ENCODE results near the gene TRIM10.

The TRIM10 gene

DNA sequence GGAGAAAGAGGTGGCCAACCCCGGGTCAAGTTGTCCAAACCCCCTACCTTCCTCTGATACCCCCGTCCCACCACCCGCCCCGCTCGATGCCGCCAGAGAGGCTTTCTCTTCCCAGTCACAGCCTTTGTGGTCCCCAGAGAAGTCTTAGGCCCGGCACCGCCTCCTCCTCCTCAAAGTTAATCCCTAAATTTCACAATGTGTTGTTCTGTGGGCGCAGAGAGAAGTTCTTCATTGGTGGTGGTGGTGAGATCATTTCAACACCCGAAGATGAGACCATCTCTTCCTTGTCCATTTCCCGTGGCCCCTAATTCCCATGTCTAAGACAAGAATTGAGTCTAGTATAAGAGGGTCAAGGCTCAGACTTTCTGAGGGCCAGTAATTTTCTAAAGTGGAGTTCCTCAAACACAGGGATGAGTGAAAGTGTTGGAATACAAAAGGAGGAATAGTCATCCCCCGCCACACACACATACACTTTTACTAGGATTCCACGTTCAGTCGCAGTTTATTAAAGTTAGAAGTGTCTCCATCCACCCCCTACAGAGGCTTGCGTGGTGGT is 58.5 kb downstream of the TRIM10 start:
- TF ChIP-seq ZNF169 (tag by site-specific recombination; IDR thresholded peaks at IDR 0.05) (no peak), ZNF404 (tag by site-specific recombination; IDR thresholded peaks at IDR 0.05) (no peak), ZEB2 (tag by site-specific recombination; IDR thresholded peaks at IDR 0.05) (no peak), ZNF530 (tag by site-specific recombination; IDR thresholded peaks at IDR 0.05; ENCODE audit: low read depth) (no peak), FEZF1 (tag by site-specific recombination; IDR thresholded peaks at IDR 0.05) (no peak), SCRT1 (tag by site-specific recombination; IDR thresholded peaks at IDR 0.05; ENCODE audit: borderline replicate concordance) (no peak), ZBTB20 (tag by site-specific recombination; IDR thresholded peaks at IDR 0.05) (peak; percentile 11; the same call in 1 of the 2 replicates), ZNF501 (tag by site-specific recombination; IDR thresholded peaks at IDR 0.05) (no peak), ZNF324 (tag by site-specific recombination; IDR thresholded peaks at IDR 0.05) (no peak; the same call in 1 of the 2 replicates), ZNF629 (tag by site-specific recombination; IDR thresholded peaks at IDR 0.05) (no peak), ZNF114 (tag by site-specific recombination; IDR thresholded peaks at IDR 0.05) (no peak), ZBTB48 (tag by site-specific recombination; IDR thresholded peaks at IDR 0.05) (0 out of 2 replicates have a peak, but pooled peaks have one; percentile 41), ZNF24 (tag by site-specific recombination; IDR thresholded peaks at IDR 0.05) (no peak), SETDB1 (IDR thresholded peaks at IDR 0.05; ENCODE audit: insufficient read length, low read length) (no peak), ZNF677 (tag by site-specific recombination; IDR thresholded peaks at IDR 0.05) (no peak), ZNF623 (tag by site-specific recombination; IDR thresholded peaks at IDR 0.05) (0 out of 2 replicates have a peak, but pooled peaks have one; percentile 3), SCRT2 (tag by site-specific recombination; IDR thresholded peaks at IDR 0.05) (no peak), BCL11A (tag by site-specific recombination; IDR thresholded peaks at IDR 0.05; ENCODE audit: low read depth) (no peak), ZNF112 (tag by site-specific recombination; IDR thresholded peaks at IDR 0.05) (no peak), ZFHX2 (tag by site-specific recombination; conservative IDR thresholded peaks at IDR 0.05) (0 out of 2 replicates have a peak, but pooled peaks have one; percentile 20), PRDM1 (tag by site-specific recombination; IDR thresholded peaks at IDR 0.05) (no peak), ZNF366 (tag by site-specific recombination; conservative IDR thresholded peaks at IDR 0.05) (no peak), ZNF10 (tag by site-specific recombination; IDR thresholded peaks at IDR 0.05) (0 out of 2 replicates have a peak, but pooled peaks have one; percentile 29), ZNF311 (tag by site-specific recombination; IDR thresholded peaks at IDR 0.05; ENCODE audit: borderline replicate concordance) (no peak), ZNF223 (tag by site-specific recombination; IDR thresholded peaks at IDR 0.05) (no peak), ZBTB8A (tag by site-specific recombination; IDR thresholded peaks at IDR 0.05) (no peak), ZNF776 (tag by site-specific recombination; IDR thresholded peaks at IDR 0.05; ENCODE audit: borderline replicate concordance) (no peak)
- TF ChIP-seq, protein P1, sequence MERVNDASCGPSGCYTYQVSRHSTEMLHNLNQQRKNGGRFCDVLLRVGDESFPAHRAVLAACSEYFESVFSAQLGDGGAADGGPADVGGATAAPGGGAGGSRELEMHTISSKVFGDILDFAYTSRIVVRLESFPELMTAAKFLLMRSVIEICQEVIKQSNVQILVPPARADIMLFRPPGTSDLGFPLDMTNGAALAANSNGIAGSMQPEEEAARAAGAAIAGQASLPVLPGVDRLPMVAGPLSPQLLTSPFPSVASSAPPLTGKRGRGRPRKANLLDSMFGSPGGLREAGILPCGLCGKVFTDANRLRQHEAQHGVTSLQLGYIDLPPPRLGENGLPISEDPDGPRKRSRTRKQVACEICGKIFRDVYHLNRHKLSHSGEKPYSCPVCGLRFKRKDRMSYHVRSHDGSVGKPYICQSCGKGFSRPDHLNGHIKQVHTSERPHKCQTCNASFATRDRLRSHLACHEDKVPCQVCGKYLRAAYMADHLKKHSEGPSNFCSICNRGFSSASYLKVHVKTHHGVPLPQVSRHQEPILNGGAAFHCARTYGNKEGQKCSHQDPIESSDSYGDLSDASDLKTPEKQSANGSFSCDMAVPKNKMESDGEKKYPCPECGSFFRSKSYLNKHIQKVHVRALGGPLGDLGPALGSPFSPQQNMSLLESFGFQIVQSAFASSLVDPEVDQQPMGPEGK (tag by site-specific recombination; IDR thresholded peaks at IDR 0.05) = peak; percentile 33; the same call in 1 of the 2 replicates
- TF ChIP-seq, protein P2, sequence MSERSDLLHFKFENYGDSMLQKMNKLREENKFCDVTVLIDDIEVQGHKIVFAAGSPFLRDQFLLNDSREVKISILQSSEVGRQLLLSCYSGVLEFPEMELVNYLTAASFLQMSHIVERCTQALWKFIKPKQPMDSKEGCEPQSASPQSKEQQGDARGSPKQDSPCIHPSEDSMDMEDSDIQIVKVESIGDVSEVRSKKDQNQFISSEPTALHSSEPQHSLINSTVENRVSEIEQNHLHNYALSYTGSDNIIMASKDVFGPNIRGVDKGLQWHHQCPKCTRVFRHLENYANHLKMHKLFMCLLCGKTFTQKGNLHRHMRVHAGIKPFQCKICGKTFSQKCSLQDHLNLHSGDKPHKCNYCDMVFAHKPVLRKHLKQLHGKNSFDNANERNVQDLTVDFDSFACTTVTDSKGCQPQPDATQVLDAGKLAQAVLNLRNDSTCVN (tag by site-specific recombination; optimal IDR thresholded peaks at IDR 0.05) = peak; percentile 15
- TF ChIP-seq, protein P3, sequence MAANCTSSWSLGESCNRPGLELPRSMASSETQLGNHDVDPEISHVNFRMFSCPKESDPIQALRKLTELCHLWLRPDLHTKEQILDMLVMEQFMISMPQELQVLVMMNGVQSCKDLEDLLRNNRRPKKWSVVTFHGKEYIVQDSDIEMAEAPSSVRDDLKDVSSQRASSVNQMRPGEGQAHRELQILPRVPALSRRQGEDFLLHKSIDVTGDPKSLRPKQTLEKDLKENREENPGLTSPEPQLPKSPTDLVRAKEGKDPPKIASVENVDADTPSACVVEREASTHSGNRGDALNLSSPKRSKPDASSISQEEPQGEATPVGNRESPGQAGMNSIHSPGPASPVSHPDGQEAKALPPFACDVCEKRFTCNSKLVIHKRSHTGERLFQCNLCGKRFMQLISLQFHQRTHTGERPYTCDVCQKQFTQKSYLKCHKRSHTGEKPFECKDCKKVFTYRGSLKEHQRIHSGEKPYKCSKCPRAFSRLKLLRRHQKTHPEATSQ (tag by site-specific recombination; IDR thresholded peaks at IDR 0.05) = no peak
- TF ChIP-seq, protein P4, sequence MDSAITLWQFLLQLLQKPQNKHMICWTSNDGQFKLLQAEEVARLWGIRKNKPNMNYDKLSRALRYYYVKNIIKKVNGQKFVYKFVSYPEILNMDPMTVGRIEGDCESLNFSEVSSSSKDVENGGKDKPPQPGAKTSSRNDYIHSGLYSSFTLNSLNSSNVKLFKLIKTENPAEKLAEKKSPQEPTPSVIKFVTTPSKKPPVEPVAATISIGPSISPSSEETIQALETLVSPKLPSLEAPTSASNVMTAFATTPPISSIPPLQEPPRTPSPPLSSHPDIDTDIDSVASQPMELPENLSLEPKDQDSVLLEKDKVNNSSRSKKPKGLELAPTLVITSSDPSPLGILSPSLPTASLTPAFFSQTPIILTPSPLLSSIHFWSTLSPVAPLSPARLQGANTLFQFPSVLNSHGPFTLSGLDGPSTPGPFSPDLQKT (IDR thresholded peaks at IDR 0.05; ENCODE audit: borderline replicate concordance, low read depth, low read length) = no peak
- TF ChIP-seq, protein P5, sequence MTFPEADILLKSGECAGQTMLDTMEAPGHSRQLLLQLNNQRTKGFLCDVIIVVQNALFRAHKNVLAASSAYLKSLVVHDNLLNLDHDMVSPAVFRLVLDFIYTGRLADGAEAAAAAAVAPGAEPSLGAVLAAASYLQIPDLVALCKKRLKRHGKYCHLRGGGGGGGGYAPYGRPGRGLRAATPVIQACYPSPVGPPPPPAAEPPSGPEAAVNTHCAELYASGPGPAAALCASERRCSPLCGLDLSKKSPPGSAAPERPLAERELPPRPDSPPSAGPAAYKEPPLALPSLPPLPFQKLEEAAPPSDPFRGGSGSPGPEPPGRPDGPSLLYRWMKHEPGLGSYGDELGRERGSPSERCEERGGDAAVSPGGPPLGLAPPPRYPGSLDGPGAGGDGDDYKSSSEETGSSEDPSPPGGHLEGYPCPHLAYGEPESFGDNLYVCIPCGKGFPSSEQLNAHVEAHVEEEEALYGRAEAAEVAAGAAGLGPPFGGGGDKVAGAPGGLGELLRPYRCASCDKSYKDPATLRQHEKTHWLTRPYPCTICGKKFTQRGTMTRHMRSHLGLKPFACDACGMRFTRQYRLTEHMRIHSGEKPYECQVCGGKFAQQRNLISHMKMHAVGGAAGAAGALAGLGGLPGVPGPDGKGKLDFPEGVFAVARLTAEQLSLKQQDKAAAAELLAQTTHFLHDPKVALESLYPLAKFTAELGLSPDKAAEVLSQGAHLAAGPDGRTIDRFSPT (tag by site-specific recombination; IDR thresholded peaks at IDR 0.05) = no peak
- Histone ChIP-seq H3K36me3 (ENCODE audit: control insufficient read depth in 2 of 2, insufficient read depth in 1 of 2, low read length in 2 of 2) (no peaks in the 10 kb centered on the region), H3K4me3 (ENCODE audit: low read depth, low read length) (peak overlapping the region; percentile 33), H3K27ac (ENCODE audit: extremely low read depth, low read depth, low read length) (no peak overlapping the region; the same call in 1 of the 2 replicates), H3K4me1 (ENCODE audit: control insufficient read depth, insufficient read depth, low read length) (peaks cover 15% of the 10 kb centered on the region), H3K9me3 (ENCODE audit: control insufficient read depth, insufficient read depth, low read depth, low read length) (no peaks in the 10 kb centered on the region)
- CTCF ChIA-PET = interaction anchor here (0.5 to 5.7 kb wide), 47 partner anchors 8 to 448 kb away, joined by 3 to 200 read pairs (median 5); partner anchors contain the start of genes POLR1H, PPP1R11, TRIM26 and TRIM31
- POLR2A ChIA-PET = interaction anchor here (0.7 to 2.7 kb wide), 22 partner anchors 9 to 224 kb away, joined by 3 to 36 read pairs (median 5); partner anchors contain the start of genes POLR1H, PPP1R11, TRIM26 and TRIM39
